ENCODE results near the gene KIRREL2. TPM values are rescaled to one million over a fixed set of nuclear protein-coding genes. Genes with fewer than 3 reads are reported as not detected.

KIRREL2 gene
- total RNA-seq, 4 donors from 2014 or later: 1.7 TPM; not detected in 3

GRCh38 chr19:35846038-35846668 lies 10.6 kb upstream of the KIRREL2 start:
- H3K36me3 ChIP-seq: no peaks in the 10 kb centered on the region
- H3K9me3 ChIP-seq: no peaks in the 10 kb centered on the region
- H3K27ac ChIP-seq: peak overlapping the region in 1 of 4 donors; percentile 19
- H3K4me1 ChIP-seq: peaks cover 0 to 19% (median 7%) of the 10 kb centered on the region in 4 donors
- H3K4me3 ChIP-seq: peak overlapping the region in 3 of 4 donors; percentile 27 to 36 (median 32)
- H3K27me3 ChIP-seq: peaks cover 0 to 19% of the 10 kb centered on the region in 2 donors
- DNase-seq: no peak
- no peak for TF ChIP-seq POLR2A (IDR thresholded peaks at IDR 0.05)
- TF ChIP-seq, protein P1, sequence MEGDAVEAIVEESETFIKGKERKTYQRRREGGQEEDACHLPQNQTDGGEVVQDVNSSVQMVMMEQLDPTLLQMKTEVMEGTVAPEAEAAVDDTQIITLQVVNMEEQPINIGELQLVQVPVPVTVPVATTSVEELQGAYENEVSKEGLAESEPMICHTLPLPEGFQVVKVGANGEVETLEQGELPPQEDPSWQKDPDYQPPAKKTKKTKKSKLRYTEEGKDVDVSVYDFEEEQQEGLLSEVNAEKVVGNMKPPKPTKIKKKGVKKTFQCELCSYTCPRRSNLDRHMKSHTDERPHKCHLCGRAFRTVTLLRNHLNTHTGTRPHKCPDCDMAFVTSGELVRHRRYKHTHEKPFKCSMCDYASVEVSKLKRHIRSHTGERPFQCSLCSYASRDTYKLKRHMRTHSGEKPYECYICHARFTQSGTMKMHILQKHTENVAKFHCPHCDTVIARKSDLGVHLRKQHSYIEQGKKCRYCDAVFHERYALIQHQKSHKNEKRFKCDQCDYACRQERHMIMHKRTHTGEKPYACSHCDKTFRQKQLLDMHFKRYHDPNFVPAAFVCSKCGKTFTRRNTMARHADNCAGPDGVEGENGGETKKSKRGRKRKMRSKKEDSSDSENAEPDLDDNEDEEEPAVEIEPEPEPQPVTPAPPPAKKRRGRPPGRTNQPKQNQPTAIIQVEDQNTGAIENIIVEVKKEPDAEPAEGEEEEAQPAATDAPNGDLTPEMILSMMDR (IDR thresholded peaks at IDR 0.05): no peak

DNA sequence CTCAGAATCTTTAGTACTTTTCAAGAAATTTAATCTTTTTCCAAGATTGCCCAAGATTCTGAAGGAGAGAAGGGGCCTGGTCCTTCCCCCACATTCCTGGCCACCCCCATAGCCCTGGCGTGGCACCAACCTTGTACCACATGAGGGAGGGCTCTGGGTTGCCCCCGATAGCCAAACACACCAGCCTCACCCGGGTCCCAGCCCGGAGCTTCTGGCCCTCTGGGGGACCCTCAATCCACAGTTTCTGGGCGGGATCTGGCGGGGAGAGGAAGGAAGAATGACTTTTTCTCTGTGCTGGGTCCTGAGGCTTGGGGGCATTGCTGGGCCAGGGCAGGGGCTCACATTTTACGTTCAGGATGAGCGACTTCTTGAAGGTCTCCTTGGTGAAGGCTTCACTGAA lies 8.8 kb upstream of the KIRREL2 start:
- H3K36me3 ChIP-seq: no peaks in the 10 kb centered on the region
- DNase-seq: no peak
- no peak overlapping the region for H3K27ac ChIP-seq
- no peak overlapping the region for H3K4me3 ChIP-seq
- TF ChIP-seq, protein P1 (IDR thresholded peaks at IDR 0.05): no peak
- no peak for TF ChIP-seq POLR2A (IDR thresholded peaks at IDR 0.05)
- H3K27me3 ChIP-seq: peaks cover 0 to 24% of the 10 kb centered on the region in 2 donors
- H3K9me3 ChIP-seq: no peaks in the 10 kb centered on the region
- peaks cover 0 to 19% (median 7%) of the 10 kb centered on the region in 4 donors for H3K4me1 ChIP-seq

GRCh38 chr19:35848486-35848885 lies 8.2 kb upstream of the KIRREL2 start:
- TF ChIP-seq, protein P1 (IDR thresholded peaks at IDR 0.05): no peak
- TF ChIP-seq POLR2A (IDR thresholded peaks at IDR 0.05): no peak
- Histone ChIP-seq H3K27ac (no peak overlapping the region), H3K36me3 (no peaks in the 10 kb centered on the region), H3K4me3 (no peak overlapping the region), H3K4me1 (peaks cover 0 to 19% (median 7%) of the 10 kb centered on the region in 4 donors), H3K27me3 (peaks cover 0 to 24% of the 10 kb centered on the region in 2 donors), H3K9me3 (no peaks in the 10 kb centered on the region)
- no peak for DNase-seq

- no peaks in the 10 kb centered on the region for H3K9me3 ChIP-seq
- H3K4me1 ChIP-seq: peaks cover 0 to 16% (median 7%) of the 10 kb centered on the region in 4 donors
- H3K27ac ChIP-seq: no peak overlapping the region
- no peak overlapping the region for H3K4me3 ChIP-seq
- no peaks in the 10 kb centered on the region for H3K36me3 ChIP-seq
- DNase-seq: no peak
- TF ChIP-seq POLR2A (IDR thresholded peaks at IDR 0.05): no peak
- TF ChIP-seq, protein P1 (IDR thresholded peaks at IDR 0.05): no peak
- H3K27me3 ChIP-seq: peaks cover 0 to 19% of the 10 kb centered on the region in 2 donors
Measured at GRCh38 chr19:35848919-35849505, 7.7 kb upstream of the KIRREL2 start.

DNA sequence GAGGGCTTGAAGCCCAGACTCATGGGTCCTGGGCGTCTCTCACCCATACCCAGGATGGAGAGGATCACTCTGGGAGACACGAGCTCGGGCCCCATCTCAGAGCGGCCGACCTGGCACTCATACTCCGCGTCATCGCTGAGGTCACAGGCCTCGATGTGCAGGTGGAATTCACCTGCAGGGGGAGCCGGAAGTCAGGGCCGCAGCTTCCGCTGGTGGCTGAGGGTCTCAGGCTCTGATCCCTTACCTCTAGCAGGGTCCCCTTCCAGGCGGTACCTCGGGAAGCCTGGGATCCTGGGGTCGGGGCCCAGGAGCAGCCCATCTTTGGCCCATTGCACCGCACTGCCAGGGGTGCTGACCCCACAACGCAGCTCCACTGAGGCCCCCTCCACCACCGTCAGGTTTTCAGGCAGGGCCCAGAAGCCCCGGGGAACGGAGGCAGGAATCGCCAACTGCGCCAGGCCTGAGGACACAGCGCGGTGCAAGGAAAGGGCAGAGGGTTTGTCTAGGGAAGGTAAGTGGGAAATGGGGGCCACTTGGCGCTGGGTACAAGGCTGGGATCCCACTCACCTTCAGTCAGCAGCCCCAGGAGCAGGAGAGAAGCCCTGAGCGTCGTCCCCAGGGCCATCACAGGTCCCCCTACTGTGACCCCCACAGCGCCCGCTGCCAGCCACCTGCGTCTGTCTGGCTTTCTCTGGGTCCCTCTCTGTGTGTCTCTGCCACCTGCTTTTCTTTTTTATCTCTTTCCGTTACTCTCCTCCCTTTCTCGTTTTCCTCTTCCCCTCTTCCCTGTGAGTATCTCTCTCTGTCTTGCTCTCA lies 5.3 kb upstream of the KIRREL2 start:
- Histone ChIP-seq H3K27ac (no peak overlapping the region), H3K4me3 (no peak overlapping the region), H3K4me1 (peaks cover 0 to 6% (median under 1%) of the 10 kb centered on the region in 4 donors), H3K27me3 (peaks cover 0 to 11% of the 10 kb centered on the region in 2 donors), H3K36me3 (no peaks in the 10 kb centered on the region), H3K9me3 (no peaks in the 10 kb centered on the region)
- TF ChIP-seq POLR2A (IDR thresholded peaks at IDR 0.05): no peak
- TF ChIP-seq, protein P1 (IDR thresholded peaks at IDR 0.05): no peak
- no peak for DNase-seq

Data from Peyer's patch (tissue), 4 donors.